Activated T-cell treated with anti-CD3 and anti-CD28 coated beads for 48 hours (primary cell): ENCODE data around the gene MVP.
"Not testable (repeated sequence)": the region's sequence is repeated elsewhere in the genome, so short reads cannot be mapped to it uniquely, and the experiment has no call there.

Source experiments
- DNase-seq: peaks from one replicate; pipeline ENCODE4 v3.0.0-alpha.2; 2020; ENCODE audit warnings: low read depth

The MVP gene

GRCh38 chr16:29842732-29843346 is 22.6 kb downstream of the MVP start:
- DNase-seq = no peak

GRCh38 chr16:29843931-29844330 is 23.7 kb downstream of the MVP start:
- no peak for DNase-seq

GRCh38 chr16:29844575-29845331 is 24.5 kb downstream of the MVP start:
- no peak for DNase-seq

GRCh38 chr16:29845656-29846055 is 25.4 kb downstream of the MVP start:
- no peak for DNase-seq

- DNase-seq = peak; percentile 80
These were observed 28.4 kb downstream of the MVP start for GRCh38 chr16:29848420-29849297.

- DNase-seq = no peak
These were observed 29.2 kb downstream of the MVP start for GRCh38 chr16:29849505-29849904.

- DNase-seq = no peak
These were observed 30.7 kb downstream of the MVP start for GRCh38 chr16:29850998-29851397.

GRCh38 chr16:29852654-29853053 is 32.4 kb downstream of the MVP start:
- no peak for DNase-seq

GRCh38 chr16:29854520-29855100 is 34.3 kb downstream of the MVP start:
- DNase-seq = no peak

GRCh38 chr16:29857133-29857760 is 37.0 kb downstream of the MVP start:
- DNase-seq = no peak

GRCh38 chr16:29858149-29858849 is 38.0 kb downstream of the MVP start:
- no peak for DNase-seq

GRCh38 chr16:29858974-29859373 is 38.7 kb downstream of the MVP start:
- DNase-seq = no peak

GRCh38 chr16:29860218-29860617 is 40.0 kb downstream of the MVP start:
- DNase-seq = no peak

- DNase-seq = no peak
These were observed 42.2 kb downstream of the MVP start for GRCh38 chr16:29862383-29862883.

GRCh38 chr16:29862884-29863668 is 42.8 kb downstream of the MVP start, which contains the start of gene CDIPT:
Gene CDIPT (minus strand): TSS chr16:29863226. CDS start chr16:29862857, 369 bp downstream.
- DNase-seq = peak; percentile 89

GRCh38 chr16:29863669-29863984 is 43.4 kb downstream of the MVP start:
- no peak for DNase-seq

- DNase-seq = no peak
These were observed 43.9 kb downstream of the MVP start for GRCh38 chr16:29864205-29864604.

GRCh38 chr16:29868396-29869009 is 48.2 kb downstream of the MVP start:
- DNase-seq = no peak

GRCh38 chr16:29869067-29869466 is 48.8 kb downstream of the MVP start:
- DNase-seq = not testable (repeated sequence)
